Small intestine (tissue), 7 donors: ENCODE results near the gene BOK. TPM values are rescaled to one million over a fixed set of nuclear protein-coding genes. Genes with fewer than 3 reads are reported as not detected.
"Not testable (repeated sequence)": the region's sequence is repeated elsewhere in the genome, so short reads cannot be mapped to it uniquely, and the experiment has no call there.

Experiments
- DNase-seq, 2 donors: peaks; one replicate each; pipeline versions ENCODE4 v3.0.0 to v3.0.0-alpha.2; 2013
- FAIRE-seq: peaks from 2 replicates; lab custom pipeline; 2012; peaks lifted over from hg19 to GRCh38; lab: Jason Lieb, UNC
- H3K27ac ChIP-seq, 3 donors: one replicate each; pipeline ENCODE4 v1.5.1; 2013; ENCODE audit warnings: low read length in 2 of 3, mild to moderate bottlenecking in 2 of 3, control low read depth in 1 of 3, inconsistent platforms in 1 of 3, low read depth in 1 of 3, moderate library complexity in 1 of 3
- H3K27me3 ChIP-seq, 3 donors: one replicate each; pipeline ENCODE4 v1.6.1; 2013; ENCODE audit warnings: low read length in 3 of 3, inconsistent platforms in 1 of 3; ENCODE audit not compliant: control insufficient read depth in 3 of 3, insufficient read depth in 3 of 3
- H3K36me3 ChIP-seq, 3 donors: one replicate each; pipeline ENCODE4 v1.6.1; 2013; ENCODE audit warnings: low read length in 3 of 3, inconsistent platforms in 1 of 3, low read depth in 1 of 3, mild to moderate bottlenecking in 1 of 3, moderate library complexity in 1 of 3; ENCODE audit not compliant: control insufficient read depth in 3 of 3, insufficient read depth in 2 of 3
- H3K4me1 ChIP-seq, 3 donors: one replicate each; pipeline ENCODE4 v1.6.1; 2013; ENCODE audit warnings: low read length in 2 of 3, inconsistent platforms in 1 of 3, low read depth in 1 of 3, mild to moderate bottlenecking in 1 of 3, moderate library complexity in 1 of 3; ENCODE audit not compliant: control insufficient read depth in 3 of 3, insufficient read depth in 2 of 3
- H3K4me3 ChIP-seq, 3 donors: one replicate each; pipeline ENCODE4 v1.5.1; 2013; ENCODE audit warnings: low read length in 3 of 3, control low read depth in 1 of 3, inconsistent platforms in 1 of 3, low read depth in 1 of 3, mild to moderate bottlenecking in 1 of 3, moderate library complexity in 1 of 3
- H3K9me3 ChIP-seq, 2 donors: one replicate each; pipeline ENCODE4 v1.6.1; 2013; ENCODE audit warnings: low read depth in 1 of 2, low read length in 1 of 2; ENCODE audit not compliant: control insufficient read depth in 2 of 2, insufficient read depth in 1 of 2
- WGBS, 3 donors: extraction: QIAGEN DNeasy Blood & Tissue Kit; methylation state at CpG; one replicate each; pipeline ENCODE4 v1.1.7; 2013; 5-methylcytosine and 5-hydroxymethylcytosine counted together
- polyA plus RNA-seq, 4 donors: library from polyadenylated mRNA; stranded (reverse) in 3 of 4; unstranded in 1 of 4; fragments of 200-250 nt in 3 of 4; fragments of 120-200 nt in 1 of 4; gene quantifications; one replicate each; pipeline versions ENCODE4 v1.2.1 to v1.2.3, GENCODE V29; 2013
- donor health status: healthy with polysubstance abuse.
- donor health status: control.
- donor health status: control.
- donor health status: Bipolar disorder and iron deficiency.
- donor health status: healthy.

The BOK gene
- polyA plus RNA-seq, 4 donors, result 4.5 to 15.5 (median 9.9) TPM

DNA sequence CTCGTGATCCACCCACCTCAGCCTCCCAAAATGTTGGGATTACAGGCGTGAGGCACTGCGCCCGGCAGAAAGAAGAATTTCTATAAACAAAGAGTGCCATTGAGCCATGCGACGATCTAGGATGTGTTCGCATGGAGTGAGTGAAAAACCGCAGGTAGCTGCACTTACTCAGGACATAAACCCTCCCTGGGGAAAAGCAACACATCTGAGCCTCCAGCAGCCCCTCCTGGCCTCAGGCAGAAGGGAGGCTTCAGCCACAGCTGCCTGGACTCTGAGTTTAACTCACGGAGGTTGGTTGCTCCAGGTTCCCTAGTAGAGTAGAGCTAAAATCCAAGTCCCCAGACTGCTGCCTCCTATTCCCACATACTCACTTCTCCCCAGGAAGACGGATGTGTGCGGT is 38.9 kb upstream of the BOK start:
- DNase-seq, result no peak
- Histone ChIP-seq H3K27ac (no peak overlapping the region), H3K4me3 (no peak overlapping the region), H3K9me3 (peaks cover 0 to 6% of the 10 kb centered on the region in 2 donors), H3K4me1 (no peaks in the 10 kb centered on the region), H3K36me3 (no peaks in the 10 kb centered on the region), H3K27me3 (peaks cover 0 to 6% (median 0%) of the 10 kb centered on the region in 3 donors)
- no peak for FAIRE-seq
- WGBS, 3 donors, result 74 to 82% (median 77%) methylated on average over 11 of the region's 11 CpGs

DNA sequence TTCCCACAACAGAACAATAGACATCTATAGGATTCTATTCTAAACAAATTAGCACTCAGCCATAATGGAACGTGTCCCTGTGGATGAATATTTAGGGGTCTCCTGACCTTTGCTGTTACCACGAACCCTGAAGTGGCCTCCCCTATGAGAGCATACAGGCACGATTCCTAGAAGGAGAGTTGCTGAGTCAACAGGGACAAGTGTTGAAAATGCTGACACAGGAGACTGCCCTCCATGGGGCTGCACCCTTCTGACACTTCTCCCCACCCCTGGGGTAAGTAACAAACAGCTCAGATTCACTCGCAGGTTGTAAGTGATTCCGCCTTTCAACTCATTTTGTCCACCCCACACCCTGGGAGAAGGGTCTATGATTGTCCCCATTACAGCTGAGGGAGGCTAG is 36.1 kb upstream of the BOK start:
- Histone ChIP-seq H3K27ac (no peak overlapping the region), H3K36me3 (no peaks in the 10 kb centered on the region), H3K9me3 (peaks cover 0 to 16% of the 10 kb centered on the region in 2 donors), H3K4me1 (no peaks in the 10 kb centered on the region), H3K4me3 (no peak overlapping the region), H3K27me3 (peaks cover 0 to 6% (median 0%) of the 10 kb centered on the region in 3 donors)
- FAIRE-seq (no peak), DNase-seq (no peak)
- WGBS, 3 donors, result 78 to 85% (median 84%) methylated on average over 5 of the region's 5 CpGs

DNA sequence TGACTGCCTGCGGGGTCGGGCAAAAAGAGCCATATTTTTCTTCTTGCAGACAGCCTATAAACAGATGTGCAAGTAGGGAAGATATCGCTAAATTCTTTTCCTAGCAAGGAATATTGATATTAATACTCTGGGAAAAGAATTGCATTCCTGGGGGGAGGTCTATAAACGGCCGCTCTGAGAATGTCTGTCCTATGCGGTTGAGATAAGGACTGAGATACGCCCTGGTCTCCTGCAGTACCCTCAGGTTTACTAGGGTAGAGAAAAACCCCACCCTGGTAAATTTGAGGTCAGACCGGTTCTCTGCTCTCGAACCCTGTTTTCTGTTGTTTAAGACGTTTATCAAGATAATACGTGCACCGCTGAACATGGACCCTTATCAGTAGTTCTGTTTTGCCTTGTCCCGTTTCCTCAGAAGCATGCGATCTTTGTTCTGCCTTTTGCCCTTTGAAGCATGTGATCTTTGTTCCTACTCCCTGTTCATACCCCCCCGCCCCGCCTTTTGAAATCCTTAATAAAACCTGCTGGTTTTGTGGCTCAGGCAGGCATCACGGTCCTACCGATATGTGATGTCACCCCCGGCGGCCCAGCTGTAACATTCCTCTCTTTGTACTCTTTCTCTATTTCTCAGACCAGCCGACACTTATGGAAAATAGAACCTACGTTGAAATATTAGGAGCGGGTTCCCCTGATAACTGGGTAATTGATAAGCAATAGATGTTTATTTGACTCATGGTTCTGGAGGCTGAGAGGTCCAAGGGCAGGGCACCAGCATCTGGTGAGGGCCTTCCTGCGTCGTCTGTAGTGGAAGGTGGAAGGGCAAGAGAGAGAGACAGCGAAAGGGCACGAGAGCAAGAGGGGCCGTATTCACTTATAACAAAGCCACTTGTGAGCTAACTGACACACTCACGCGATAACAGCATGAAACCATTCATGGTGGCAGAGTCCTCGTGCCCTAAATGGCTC is 32.4 kb upstream of the BOK start:
- WGBS, 3 donors, result 65 to 85% (median 70%) methylated on average over 31 of the region's 31 CpGs

DNA sequence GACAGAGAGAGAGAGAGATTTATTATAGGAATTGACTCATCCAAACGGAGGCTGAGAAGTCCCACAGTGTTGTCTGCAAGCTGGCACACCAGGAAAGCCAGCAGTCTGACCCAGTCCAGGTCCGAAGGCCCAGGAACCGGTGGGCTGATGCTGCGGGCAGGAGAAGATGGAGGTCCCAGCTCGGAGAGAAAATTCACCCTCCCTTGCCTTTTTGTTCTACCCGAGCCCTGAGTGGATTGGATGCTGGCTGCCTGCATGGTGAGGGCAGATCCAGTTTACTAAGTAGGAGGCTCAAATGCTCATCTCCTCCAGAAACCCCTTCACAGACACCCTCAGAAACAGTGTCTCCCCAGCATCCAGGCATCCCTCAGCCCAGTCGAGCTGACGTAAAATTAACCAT is 28.0 kb upstream of the BOK start:
- 74 to 75% (median 74%) methylated on average over 8 of the region's 8 CpGs for WGBS, 3 donors
- FAIRE-seq (no peak), DNase-seq (no peak)
- Histone ChIP-seq H3K9me3 (peaks cover 0 to 9% of the 10 kb centered on the region in 2 donors), H3K36me3 (no peaks in the 10 kb centered on the region), H3K4me1 (no peaks in the 10 kb centered on the region), H3K4me3 (no peak overlapping the region), H3K27me3 (peaks cover 0 to 5% (median 0%) of the 10 kb centered on the region in 3 donors), H3K27ac (no peak overlapping the region)

More for the DNA sequence above, 32.4 kb upstream of the BOK start:
- not testable (repeated sequence) for H3K4me1 ChIP-seq, H3K27ac ChIP-seq, FAIRE-seq, H3K27me3 ChIP-seq, H3K36me3 ChIP-seq, H3K4me3 ChIP-seq
- peaks cover 0 to 16% of the 10 kb centered on the region in 2 donors for H3K9me3 ChIP-seq
- peak in 1 of 2 donors; percentile 45 for DNase-seq

DNA sequence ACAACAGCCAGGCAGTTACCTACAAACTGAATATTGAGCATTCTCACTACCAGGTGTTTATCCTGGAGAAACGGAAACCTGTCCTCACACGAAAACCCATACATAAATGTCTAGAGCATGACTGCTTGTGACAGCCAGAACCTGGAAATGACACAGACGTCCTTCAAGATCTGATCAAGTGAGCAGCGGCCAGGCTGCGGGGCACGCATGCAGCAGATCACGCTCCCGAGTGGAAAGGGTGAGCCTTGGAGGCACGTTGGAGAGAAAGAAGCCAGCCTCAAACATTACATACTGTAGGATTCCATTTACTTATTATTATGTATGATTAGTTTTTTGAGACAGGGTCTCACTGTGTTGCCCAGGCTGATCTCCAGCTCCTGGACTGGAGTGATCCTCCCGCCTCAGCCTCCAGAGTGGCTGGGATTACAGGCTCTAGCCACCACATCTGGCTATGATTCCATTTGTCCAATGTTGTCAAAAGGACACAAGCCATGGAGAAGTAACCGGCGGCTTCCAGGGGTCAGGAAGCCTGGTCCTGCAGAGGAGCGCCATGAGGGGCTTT is 27.3 kb upstream of the BOK start:
- 81 to 85% (median 81%) methylated on average over 13 of the region's 13 CpGs for WGBS, 3 donors
- no peak for FAIRE-seq
- no peak overlapping the region for H3K4me3 ChIP-seq
- no peak for DNase-seq
- no peaks in the 10 kb centered on the region for H3K36me3 ChIP-seq
- no peak overlapping the region for H3K27ac ChIP-seq
- H3K9me3 ChIP-seq, result peaks cover 0 to 5% of the 10 kb centered on the region in 2 donors
- H3K4me1 ChIP-seq, result no peaks in the 10 kb centered on the region
- H3K27me3 ChIP-seq, result peaks cover 0 to 5% (median 0%) of the 10 kb centered on the region in 3 donors

DNA sequence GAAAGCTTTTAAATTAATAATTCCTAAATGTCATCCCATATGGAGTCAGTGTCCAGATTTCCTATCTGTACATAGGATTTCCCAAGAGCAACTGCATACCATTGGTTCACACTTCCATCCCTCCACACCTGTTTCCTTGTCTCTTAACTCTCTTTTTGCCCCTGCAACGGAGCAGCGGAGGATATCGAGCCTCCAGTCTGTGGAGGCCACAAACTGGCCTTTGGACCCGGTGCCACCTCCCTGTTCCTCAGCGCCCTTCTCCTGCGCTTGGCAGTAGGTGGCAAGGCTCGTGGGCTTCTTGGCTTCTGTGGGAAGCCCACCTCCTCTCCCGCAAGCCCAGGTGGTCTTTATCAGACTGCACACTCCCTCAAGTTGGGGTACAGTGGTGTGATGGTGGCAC is 26.4 kb upstream of the BOK start:
- peaks cover 0 to 5% (median 0%) of the 10 kb centered on the region in 3 donors for H3K27me3 ChIP-seq
- WGBS, 3 donors, result 39 to 85% (median 59%) methylated on average over 8 of the region's 8 CpGs
- H3K4me1 ChIP-seq, result no peaks in the 10 kb centered on the region
- FAIRE-seq, result no peak
- no peaks in the 10 kb centered on the region for H3K9me3 ChIP-seq
- H3K4me3 ChIP-seq, result no peak overlapping the region
- H3K36me3 ChIP-seq, result no peaks in the 10 kb centered on the region
- no peak overlapping the region for H3K27ac ChIP-seq
- DNase-seq, result peak in 1 of 2 donors; percentile 40

DNA sequence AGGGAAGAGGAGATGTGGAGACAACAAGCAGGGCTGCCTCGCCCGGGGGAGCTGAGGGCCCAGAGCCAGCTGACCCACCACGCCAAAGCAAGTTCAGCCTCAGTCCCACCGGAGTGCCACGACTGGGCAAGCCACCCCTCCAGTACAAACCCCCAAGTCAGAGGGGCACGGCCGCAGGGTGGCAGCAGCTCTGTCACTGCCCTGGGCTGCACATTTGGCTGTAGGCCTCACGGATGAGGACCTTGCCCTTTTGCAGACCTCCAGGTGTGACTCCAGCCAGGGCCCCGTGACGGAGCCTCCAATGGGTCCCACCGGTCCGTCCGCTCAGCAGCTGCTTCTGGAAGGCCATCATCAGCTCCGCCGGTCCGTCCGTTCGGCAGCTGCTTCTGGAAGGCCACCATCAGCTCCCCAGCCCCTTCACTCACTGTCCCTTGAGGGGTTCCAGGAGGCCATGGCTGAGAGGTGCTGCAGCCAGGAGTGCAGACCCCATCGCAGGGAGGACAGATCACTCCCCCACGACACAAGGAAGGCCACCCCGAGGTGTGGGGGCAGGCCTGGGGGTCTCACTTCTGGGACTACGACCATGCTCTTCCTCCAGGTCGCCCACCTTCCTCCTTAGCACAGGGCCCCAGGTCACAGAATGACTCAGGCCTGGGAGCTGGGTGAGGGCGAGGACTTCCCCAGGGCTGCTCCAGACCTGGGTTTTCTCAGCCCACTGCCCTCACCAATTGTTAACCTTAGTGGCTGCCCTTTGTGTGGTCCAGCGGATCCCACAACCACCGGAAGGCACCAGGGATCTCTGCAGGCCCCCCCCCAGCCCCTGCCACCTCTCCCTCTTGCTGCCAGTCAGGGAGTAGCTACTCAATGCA is 25.6 kb upstream of the BOK start:
- Histone ChIP-seq H3K4me1 (no peaks in the 10 kb centered on the region), H3K9me3 (no peaks in the 10 kb centered on the region), H3K4me3 (no peak overlapping the region), H3K27me3 (peaks cover 0 to 5% (median 0%) of the 10 kb centered on the region in 3 donors), H3K27ac (no peak overlapping the region), H3K36me3 (no peaks in the 10 kb centered on the region)
- DNase-seq, result no peak
- no peak for FAIRE-seq
- WGBS, 3 donors, result 68 to 86% (median 73%) methylated on average over 23 to 26 of the region's 26 CpGs

DNA sequence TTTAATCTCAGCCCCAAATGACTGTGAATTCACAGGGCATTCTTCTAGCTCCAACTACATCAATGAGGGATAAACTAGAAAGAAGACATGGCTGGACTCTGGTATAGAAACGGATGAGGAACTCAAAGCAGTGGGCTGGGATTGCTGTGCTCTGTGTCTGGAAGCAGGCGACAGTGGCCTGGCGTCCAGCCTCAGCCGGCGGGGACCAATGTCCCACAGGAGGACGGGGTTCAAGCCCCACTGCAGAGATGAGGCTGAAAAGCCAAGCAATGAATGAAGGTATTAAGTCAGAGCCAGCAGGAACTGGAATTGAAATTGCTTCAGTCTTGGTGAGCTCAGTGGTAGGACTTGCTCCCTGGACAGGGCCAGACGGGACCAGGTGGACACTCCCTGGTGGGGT is 24.3 kb upstream of the BOK start:
- Histone ChIP-seq H3K9me3 (no peaks in the 10 kb centered on the region), H3K4me1 (no peaks in the 10 kb centered on the region), H3K36me3 (no peaks in the 10 kb centered on the region), H3K27ac (no peak overlapping the region), H3K4me3 (no peak overlapping the region), H3K27me3 (peaks cover 0 to 5% (median 2%) of the 10 kb centered on the region in 3 donors)
- FAIRE-seq (no peak), DNase-seq (no peak)
- WGBS, 3 donors, result 78 to 84% (median 79%) methylated on average over 7 of the region's 7 CpGs
